Esophagus muscularis mucosa (tissue), 4 donors: ENCODE measurements around the gene C15orf39.

ENCODE experiments used
- CTCF ChIP-seq, 3 experiments: fragments of 200-600 bp in 2 of 3; fragments of 450-650 bp in 1 of 3; sonication (generic) in 2 of 3; IDR thresholded peaks; one replicate each; pipeline ENCODE4 v1.5.1; 2017 to 2019; ENCODE audit warnings: antibody characterized with exemption in 3 of 3, mild to moderate bottlenecking in 2 of 3, moderate library complexity in 1 of 3
- EP300 ChIP-seq: sonication (generic); formaldehyde crosslinking; IDR thresholded peaks from one replicate; pipeline ENCODE4 v1.6.1; 2017; ENCODE audit warnings: antibody characterized with exemption
- POLR2A ChIP-seq: fragments of 450-650 bp; IDR thresholded peaks from one replicate; pipeline ENCODE4 v1.6.1; 2017; ENCODE audit warnings: antibody characterized with exemption, moderate library complexity, mild to moderate bottlenecking, low read depth
- POLR2AphosphoS5 ChIP-seq, 2 donors: sonication (generic); formaldehyde crosslinking; IDR thresholded peaks; one replicate each; pipeline ENCODE4 v1.6.1; 2017; ENCODE audit warnings: antibody characterized with exemption in 2 of 2

GRCh38 chr15:75167588-75168350 lies 33.9 kb upstream of the C15orf39 start:
- TF ChIP-seq CTCF (IDR thresholded peaks at IDR 0.05) = no peak
- no peak for TF ChIP-seq POLR2AphosphoS5 (IDR thresholded peaks at IDR 0.05)
- no peak for TF ChIP-seq POLR2A
- no peak for TF ChIP-seq EP300
